Kidney (tissue), 14 donors: ENCODE measurements around the gene TINAGL1. TPM values are rescaled to one million over a fixed set of nuclear protein-coding genes. Genes with fewer than 3 reads are reported as not detected.

Experiments used
- DNase-seq, 5 donors: peaks; one replicate each; pipeline ENCODE4 v3.0.0-alpha.2; 2013 to 2020
- FAIRE-seq: peaks from 2 replicates; lab custom pipeline; 2012; peaks lifted over from hg19 to GRCh38; lab: Jason Lieb, UNC
- H3K27ac ChIP-seq, 2 donors: one replicate each; pipeline ENCODE4 v1.7.0; 2013; ENCODE audit warnings: low read depth in 2 of 2, low read length in 2 of 2, inconsistent platforms in 1 of 2
- H3K27me3 ChIP-seq: one replicate; pipeline ENCODE4 v1.7.1; 2013; ENCODE audit warnings: low read length, inconsistent platforms; ENCODE audit not compliant: control insufficient read depth, insufficient read depth
- H3K36me3 ChIP-seq, 3 donors: one replicate each; pipeline versions ENCODE4 v1.7.0 to v1.7.1; 2013; ENCODE audit warnings: low read length in 3 of 3, control low read depth in 1 of 3, inconsistent platforms in 1 of 3; ENCODE audit not compliant: insufficient read depth in 3 of 3, control insufficient read depth in 2 of 3
- H3K4me1 ChIP-seq, 3 donors: one replicate each; pipeline versions ENCODE4 v1.7.0 to v1.7.1; 2013; ENCODE audit warnings: low read length in 3 of 3, inconsistent platforms in 1 of 3, low read depth in 1 of 3; ENCODE audit not compliant: control insufficient read depth in 2 of 3, insufficient read depth in 2 of 3
- H3K4me3 ChIP-seq, 3 donors: one replicate each; pipeline versions ENCODE4 v1.7.0 to v1.8.1; 2013; ENCODE audit warnings: low read length in 3 of 3, control low read depth in 1 of 3, inconsistent platforms in 1 of 3
- H3K9ac ChIP-seq, 3 donors: one replicate each; pipeline versions ENCODE4 v1.7.0 to v1.7.1; 2013; ENCODE audit warnings: low read length in 3 of 3, control low read depth in 1 of 3, inconsistent platforms in 1 of 3
- H3K9me3 ChIP-seq, 3 donors: one replicate each; pipeline versions ENCODE4 v1.7.0 to v1.7.1; 2013; ENCODE audit warnings: low read length in 3 of 3, control low read depth in 1 of 3, inconsistent platforms in 1 of 3; ENCODE audit not compliant: control insufficient read depth in 2 of 3, insufficient read depth in 1 of 3
- intact Hi-C: fragments of 100-400 bp; cut with DNase I; formaldehyde crosslinking; loops from one replicate; pipeline ENCODE4 v1.11.1; 2022
- polyA plus RNA-seq: library from polyadenylated mRNA; stranded (reverse); fragments of 350-450 nt; fragmentation: Illumina TruSeq; extraction: RNeasy Lipid Tissue Mini Kit (QIAGEN cat#74804); gene quantifications from one replicate; pipeline ENCODE4 v1.2.3, GENCODE V29; 2014; ENCODE audit warnings: low read depth, low replicate concordance; ENCODE audit not compliant: insufficient read depth
- total RNA-seq: library from RNA; stranded (reverse); fragmentation: NEBNext Ultra II Directional; extraction: Animal tissue kit (Norgen Biotek cat#: 25700); gene quantifications from one replicate; pipeline ENCODE4 v1.2.1, GENCODE V29; 2021
- TF ChIP-seq, protein P1 (sequence below): IDR thresholded peaks from 3 replicates; pipeline ENCODE4 v1.5.1; 2012; ENCODE audit warnings: mild to moderate bottlenecking, moderate library complexity, borderline replicate concordance; ENCODE audit not compliant: insufficient read depth; ENCODE audit errors: extremely low read depth
- donor health status: control.
- donor health status: control.
- donor health status: control.
- donor health status: control.
- donor health status: control.
- donor health status: DM: yes; HTN: yes; CAD: no.
- donor health status: Normal renal cell carcinoma (clear cell type).

Gene TINAGL1
- total and polyA plus RNA-seq, 2 donors from 2014 or later, result 171 to 246 TPM

DNA sequence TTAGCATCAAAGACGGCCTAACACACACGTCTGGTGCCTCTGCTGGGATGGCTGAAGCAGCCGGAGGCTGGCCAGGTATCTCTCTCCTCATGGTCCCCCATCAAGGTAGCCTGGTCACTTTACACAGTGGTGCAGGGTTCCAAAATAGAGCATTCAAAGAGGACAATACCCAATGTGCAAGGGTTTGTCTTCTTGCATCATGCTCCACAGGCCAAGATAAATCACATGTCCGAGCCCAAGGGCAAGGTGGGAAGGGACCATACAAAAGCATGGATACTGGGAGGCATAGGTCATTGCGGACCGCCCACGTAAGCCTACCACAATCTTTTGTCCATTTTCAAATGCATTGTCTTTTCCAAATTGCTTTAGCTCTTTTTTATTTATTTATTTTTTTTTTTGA lies 23.8 kb upstream of the TINAGL1 start:
- Histone ChIP-seq H3K27ac (no peak overlapping the region), H3K9ac (no peak overlapping the region), H3K4me3 (no peak overlapping the region), H3K27me3 (no peaks in the 10 kb centered on the region), H3K4me1 (peaks cover 0 to 12% (median 10%) of the 10 kb centered on the region in 3 donors), H3K9me3 (no peaks in the 10 kb centered on the region), H3K36me3 (no peaks in the 10 kb centered on the region)
- intact Hi-C loops, result loop anchor here (5.0 kb wide), 1 partner anchor 40 kb away; no protein-coding TSS in a partner anchor
- no peak for FAIRE-seq
- TF ChIP-seq, protein P1, sequence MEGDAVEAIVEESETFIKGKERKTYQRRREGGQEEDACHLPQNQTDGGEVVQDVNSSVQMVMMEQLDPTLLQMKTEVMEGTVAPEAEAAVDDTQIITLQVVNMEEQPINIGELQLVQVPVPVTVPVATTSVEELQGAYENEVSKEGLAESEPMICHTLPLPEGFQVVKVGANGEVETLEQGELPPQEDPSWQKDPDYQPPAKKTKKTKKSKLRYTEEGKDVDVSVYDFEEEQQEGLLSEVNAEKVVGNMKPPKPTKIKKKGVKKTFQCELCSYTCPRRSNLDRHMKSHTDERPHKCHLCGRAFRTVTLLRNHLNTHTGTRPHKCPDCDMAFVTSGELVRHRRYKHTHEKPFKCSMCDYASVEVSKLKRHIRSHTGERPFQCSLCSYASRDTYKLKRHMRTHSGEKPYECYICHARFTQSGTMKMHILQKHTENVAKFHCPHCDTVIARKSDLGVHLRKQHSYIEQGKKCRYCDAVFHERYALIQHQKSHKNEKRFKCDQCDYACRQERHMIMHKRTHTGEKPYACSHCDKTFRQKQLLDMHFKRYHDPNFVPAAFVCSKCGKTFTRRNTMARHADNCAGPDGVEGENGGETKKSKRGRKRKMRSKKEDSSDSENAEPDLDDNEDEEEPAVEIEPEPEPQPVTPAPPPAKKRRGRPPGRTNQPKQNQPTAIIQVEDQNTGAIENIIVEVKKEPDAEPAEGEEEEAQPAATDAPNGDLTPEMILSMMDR, result no peak
- no peak for DNase-seq

DNA sequence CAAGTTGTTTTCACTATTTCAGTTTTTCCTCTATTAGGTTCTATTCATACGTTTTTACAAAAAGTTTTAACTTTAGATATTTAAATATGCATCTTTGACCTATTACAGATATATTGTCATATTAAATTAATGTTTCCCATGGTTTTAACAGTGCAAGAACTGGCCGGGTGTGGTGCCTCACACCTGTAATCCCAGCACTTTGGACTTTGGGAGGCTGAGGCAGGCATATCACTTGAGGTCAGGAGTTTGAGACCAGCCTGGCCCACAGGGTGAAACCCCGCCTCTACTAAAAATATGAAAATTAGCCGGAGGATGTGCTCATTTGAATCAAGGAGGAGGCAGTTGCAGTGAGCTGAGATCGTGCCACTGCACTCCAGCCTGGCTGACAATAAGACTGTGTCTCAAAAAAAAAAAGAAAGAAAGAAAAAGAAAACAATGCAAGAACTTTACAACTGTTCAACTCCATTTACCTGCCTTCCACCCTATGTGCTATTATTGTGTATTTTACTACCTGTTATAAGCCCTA lies 19.8 kb upstream of the TINAGL1 start:
- H3K36me3 ChIP-seq, result no peaks in the 10 kb centered on the region
- H3K9me3 ChIP-seq, result no peaks in the 10 kb centered on the region
- intact Hi-C loops, result no loop called here
- DNase-seq (no peak), FAIRE-seq (no peak)
- no peaks in the 10 kb centered on the region for H3K27me3 ChIP-seq
- H3K27ac ChIP-seq, result no peak overlapping the region
- no peak overlapping the region for H3K4me3 ChIP-seq
- TF ChIP-seq, protein P1, result no peak
- H3K9ac ChIP-seq, result no peak overlapping the region
- no peaks in the 10 kb centered on the region for H3K4me1 ChIP-seq

DNA sequence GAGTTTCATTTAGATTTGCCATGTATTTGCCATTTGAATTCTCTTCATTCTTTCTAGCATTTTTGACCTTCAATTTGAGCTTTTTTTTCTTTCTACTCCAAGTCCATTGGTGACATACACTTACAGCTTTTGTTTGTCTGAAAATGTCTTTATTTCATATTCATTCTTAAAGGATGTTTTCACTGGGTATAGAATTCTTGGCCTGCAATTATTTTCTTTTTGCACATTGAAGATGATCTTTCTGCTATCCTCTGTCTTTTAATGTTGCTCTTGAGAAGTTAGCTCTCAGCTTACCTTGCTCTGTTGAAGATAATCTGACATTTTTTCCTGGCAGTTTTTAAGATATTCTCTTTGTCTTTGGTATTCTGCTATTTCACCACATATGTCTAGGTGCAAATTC lies 16.6 kb upstream of the TINAGL1 start:
- H3K27ac ChIP-seq, result no peak overlapping the region
- no peak for DNase-seq
- H3K36me3 ChIP-seq, result no peaks in the 10 kb centered on the region
- FAIRE-seq, result no peak
- intact Hi-C loops, result no loop called here
- no peaks in the 10 kb centered on the region for H3K27me3 ChIP-seq
- H3K9ac ChIP-seq, result no peak overlapping the region
- H3K9me3 ChIP-seq, result no peaks in the 10 kb centered on the region
- no peak overlapping the region for H3K4me3 ChIP-seq
- TF ChIP-seq, protein P1, result no peak
- H3K4me1 ChIP-seq, result no peaks in the 10 kb centered on the region

DNA sequence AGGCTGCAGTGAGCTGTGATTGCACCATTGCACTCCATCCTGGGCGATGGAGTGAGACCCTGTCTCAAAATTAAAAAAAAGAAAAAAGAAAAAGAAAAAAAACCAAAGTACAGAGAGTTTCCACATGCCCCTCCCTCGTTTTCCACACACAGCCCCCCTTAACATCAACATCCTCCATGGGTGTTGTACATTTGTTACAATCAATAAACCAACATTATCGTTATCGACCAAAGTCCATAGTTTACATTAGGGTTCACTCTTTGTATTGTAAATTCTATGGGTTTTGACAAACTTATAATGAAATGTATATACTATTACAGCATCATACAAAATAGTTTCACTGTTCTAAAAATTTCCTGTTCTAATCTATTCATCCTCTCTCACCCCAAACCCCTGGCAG lies 15.9 kb upstream of the TINAGL1 start:
- no peak overlapping the region for H3K9ac ChIP-seq
- no peak for DNase-seq
- no peaks in the 10 kb centered on the region for H3K27me3 ChIP-seq
- no peak overlapping the region for H3K4me3 ChIP-seq
- no peaks in the 10 kb centered on the region for H3K9me3 ChIP-seq
- H3K36me3 ChIP-seq, result no peaks in the 10 kb centered on the region
- intact Hi-C loops, result no loop called here
- H3K27ac ChIP-seq, result no peak overlapping the region
- H3K4me1 ChIP-seq, result no peaks in the 10 kb centered on the region
- FAIRE-seq, result no peak
- TF ChIP-seq, protein P1, result no peak
